GM12864 (cell line): ENCODE measurements around the gene KANSL1L.

ENCODE experiments used
- DNase-seq: peaks from one replicate; pipeline ENCODE4 v3.0.0-alpha.2; 2011; ENCODE audit warnings: low read depth
- H3K4me3 ChIP-seq: 2 replicates; pipeline ENCODE4 v1.5.1; 2011; ENCODE audit warnings: mild to moderate bottlenecking, low read depth, low read length, control low read depth
- TF ChIP-seq, protein P1 (sequence below): IDR thresholded peaks from 2 replicates; pipeline ENCODE4 v1.5.1; 2011; ENCODE audit warnings: low read depth, mild to moderate bottlenecking, moderate library complexity, low read length, control low read depth, inconsistent platforms; ENCODE audit errors: missing control alignments

Gene KANSL1L

DNA sequence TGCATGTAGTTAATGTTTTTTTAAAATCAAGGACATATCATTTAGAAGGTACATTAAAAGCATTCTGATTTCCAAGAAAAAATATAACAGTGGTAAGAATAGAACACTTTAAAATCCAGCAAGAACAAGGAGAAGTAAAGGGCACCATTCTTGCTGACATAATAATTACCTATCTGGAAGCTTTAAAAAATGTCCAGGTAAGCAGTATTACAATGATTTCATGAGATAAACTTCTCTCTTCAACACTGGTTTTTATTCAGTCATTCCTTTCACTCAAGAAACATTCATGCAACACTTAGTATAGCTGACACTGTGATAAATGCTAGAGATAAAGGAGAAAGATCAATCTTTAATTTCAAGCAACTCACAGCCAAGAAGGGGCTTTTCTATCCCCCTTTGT is 2.9 kb upstream of the KANSL1L start:
- DNase-seq, result no peak
- TF ChIP-seq, protein P1, sequence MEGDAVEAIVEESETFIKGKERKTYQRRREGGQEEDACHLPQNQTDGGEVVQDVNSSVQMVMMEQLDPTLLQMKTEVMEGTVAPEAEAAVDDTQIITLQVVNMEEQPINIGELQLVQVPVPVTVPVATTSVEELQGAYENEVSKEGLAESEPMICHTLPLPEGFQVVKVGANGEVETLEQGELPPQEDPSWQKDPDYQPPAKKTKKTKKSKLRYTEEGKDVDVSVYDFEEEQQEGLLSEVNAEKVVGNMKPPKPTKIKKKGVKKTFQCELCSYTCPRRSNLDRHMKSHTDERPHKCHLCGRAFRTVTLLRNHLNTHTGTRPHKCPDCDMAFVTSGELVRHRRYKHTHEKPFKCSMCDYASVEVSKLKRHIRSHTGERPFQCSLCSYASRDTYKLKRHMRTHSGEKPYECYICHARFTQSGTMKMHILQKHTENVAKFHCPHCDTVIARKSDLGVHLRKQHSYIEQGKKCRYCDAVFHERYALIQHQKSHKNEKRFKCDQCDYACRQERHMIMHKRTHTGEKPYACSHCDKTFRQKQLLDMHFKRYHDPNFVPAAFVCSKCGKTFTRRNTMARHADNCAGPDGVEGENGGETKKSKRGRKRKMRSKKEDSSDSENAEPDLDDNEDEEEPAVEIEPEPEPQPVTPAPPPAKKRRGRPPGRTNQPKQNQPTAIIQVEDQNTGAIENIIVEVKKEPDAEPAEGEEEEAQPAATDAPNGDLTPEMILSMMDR, result no peak
- no peak overlapping the region for H3K4me3 ChIP-seq

DNA sequence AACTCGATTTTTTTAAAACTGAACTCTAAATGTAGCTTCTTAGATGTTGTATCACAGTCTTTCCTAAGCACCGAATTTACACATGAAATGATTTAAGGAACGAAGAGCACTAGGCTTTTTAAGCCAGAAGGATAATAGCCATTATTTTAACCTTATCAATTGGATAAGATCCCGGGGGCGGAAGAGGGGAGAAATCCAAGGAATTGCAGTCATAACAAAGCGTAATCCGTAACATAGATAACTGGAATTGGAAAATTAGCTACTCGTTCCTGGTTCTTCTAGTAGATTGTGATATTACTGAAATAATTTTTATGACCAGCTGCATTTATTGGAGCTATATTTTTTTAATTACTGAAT is 988 bp upstream of the KANSL1L start:
- TF ChIP-seq, protein P1, result no peak
- DNase-seq, result no peak
- no peak overlapping the region for H3K4me3 ChIP-seq

DNA sequence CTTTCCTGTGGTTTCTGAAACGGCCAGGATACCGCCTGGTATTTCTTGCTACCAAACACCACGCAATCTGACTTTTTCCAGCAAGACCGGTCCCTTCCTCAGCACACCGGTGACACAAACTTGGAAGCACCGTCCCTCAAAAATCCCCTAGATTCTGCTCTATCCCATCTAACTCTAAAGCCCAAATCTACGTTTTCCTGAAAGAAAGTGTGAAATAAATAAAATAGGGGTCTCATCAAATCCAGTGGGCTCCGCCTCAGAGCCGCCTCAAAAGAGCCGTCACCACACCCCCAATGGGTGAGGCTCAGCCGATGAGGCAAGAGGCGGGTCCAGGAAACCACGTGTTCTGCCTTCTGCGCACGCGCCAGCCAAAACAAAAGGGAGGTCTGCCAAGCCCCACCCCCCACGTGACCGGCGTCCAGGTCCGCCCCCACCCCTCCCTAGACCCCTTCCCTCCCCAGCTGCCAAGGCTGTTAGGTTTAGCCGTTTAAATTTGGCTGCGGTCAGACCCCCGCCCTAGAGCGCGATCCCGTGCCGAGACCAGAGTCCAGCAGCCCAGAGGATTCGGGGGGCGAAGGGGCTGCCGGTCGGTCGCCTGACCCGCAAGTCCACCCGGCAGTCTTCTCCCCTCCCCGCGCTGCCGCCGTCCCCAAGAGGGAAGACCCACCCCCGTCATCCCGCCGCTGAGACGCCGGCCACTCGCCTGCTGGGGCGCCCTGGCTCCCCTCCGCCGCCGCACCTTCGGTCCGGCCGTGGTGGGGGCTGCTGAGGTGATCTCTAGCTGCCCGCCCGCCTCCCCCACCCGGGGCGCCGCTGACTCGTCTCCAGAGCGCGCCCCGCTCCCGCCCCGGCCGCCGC is 534 bp downstream of the KANSL1L start:
- TF ChIP-seq, protein P1, result no peak
- DNase-seq, result peak; percentile 82
- H3K4me3 ChIP-seq, result peak overlapping the region; percentile 85

DNA sequence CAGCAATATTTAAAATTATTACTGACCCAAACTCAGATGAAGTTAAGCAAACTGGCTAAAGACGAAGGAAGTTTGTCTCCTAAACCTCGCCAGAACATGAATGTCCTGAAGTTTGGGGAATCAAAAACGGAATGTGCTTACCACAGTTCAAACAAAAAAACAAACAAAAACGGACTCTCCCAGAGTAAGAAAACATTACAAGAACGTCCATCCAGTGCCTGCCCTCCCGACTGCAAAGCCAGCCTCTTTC is 1.1 kb downstream of the KANSL1L start:
- peak overlapping the region; percentile 85 for H3K4me3 ChIP-seq
- DNase-seq, result no peak
- TF ChIP-seq, protein P1, result no peak

DNA sequence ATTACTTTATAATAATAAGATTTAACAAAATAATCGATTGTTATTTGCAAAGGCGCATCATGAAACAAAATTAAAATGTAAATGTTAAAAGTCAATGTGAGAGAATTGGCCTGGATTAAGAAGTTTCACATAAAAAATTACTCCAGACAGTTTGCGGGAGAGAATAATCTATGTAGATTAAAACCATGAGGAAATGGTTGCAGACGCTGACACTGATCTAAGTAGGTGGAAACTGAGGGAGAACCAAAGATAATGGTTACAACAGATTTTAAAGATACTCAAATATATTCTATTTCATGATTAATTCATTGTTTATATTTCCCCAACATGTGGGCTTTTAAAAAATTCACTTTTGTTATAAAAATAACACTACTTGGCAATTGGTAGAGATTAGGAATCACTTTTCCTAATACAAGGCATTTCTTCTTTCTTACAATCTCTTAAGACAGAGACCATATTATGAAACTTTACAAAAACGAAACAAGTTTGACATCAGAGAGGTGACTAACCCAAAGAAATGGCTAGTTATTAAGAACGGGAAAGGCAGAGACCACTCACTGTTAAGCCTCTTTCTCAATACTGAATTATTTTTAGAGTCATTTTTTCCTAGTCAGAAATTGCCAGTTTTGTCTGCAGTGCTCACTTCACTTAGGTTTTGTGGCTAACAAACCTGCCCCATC is 1.6 kb downstream of the KANSL1L start:
- DNase-seq, result no peak
- TF ChIP-seq, protein P1, result no peak
- H3K4me3 ChIP-seq, result peak overlapping the region; percentile 85

DNA sequence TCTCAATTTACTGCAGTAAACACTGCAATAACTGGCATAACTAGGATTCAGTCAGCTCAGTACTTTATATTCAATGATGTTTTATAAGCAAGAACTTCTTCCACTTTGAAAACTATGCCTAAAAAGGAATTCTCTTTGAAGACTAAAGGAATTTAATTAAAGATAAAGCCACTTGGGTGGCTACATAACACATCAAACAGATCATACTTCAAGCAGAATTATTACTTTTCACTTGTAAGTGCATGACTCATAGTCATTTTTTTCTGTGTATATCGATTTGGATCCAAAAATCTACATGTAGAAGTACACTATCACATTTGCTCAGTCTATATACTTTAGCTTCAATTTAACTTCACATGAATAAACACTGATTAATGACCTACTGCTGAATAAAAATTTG is 4.0 kb downstream of the KANSL1L start:
- no peak overlapping the region for H3K4me3 ChIP-seq
- DNase-seq, result no peak
- TF ChIP-seq, protein P1, result no peak
